ENCODE measurements around the gene TRIM43B. TPM values are rescaled to one million over a fixed set of nuclear protein-coding genes. Genes with fewer than 3 reads are reported as not detected.

The TRIM43B gene
- total and polyA plus RNA-seq, 2 donors from 2014 or later = not detected

Other genes with a start within 250 kb of the TRIM43B start
- 65.6 TPM for gene PROM2, start 210.3 kb downstream of the TRIM43B start, total RNA-seq
- gene PROM2, start 210.3 kb downstream of the TRIM43B start, polyA plus RNA-seq (ENCODE audit: insufficient read depth, low read depth, low replicate concordance) = 55.6 TPM
- gene KCNIP3, start 187.4 kb downstream of the TRIM43B start, total RNA-seq = 27.6 TPM
- gene KCNIP3, start 187.4 kb downstream of the TRIM43B start, polyA plus RNA-seq (ENCODE audit: insufficient read depth, low read depth, low replicate concordance) = 14.8 TPM
- 24.9 TPM for gene FAHD2A, start 82.0 kb downstream of the TRIM43B start, total RNA-seq
- gene FAHD2A, start 82.0 kb downstream of the TRIM43B start, polyA plus RNA-seq (ENCODE audit: insufficient read depth, low read depth, low replicate concordance) = 64.9 TPM
- gene TRIM43, start 107.2 kb upstream of the TRIM43B start, total RNA-seq = not detected
- not detected for gene TRIM43, start 107.2 kb upstream of the TRIM43B start, polyA plus RNA-seq (ENCODE audit: insufficient read depth, low read depth, low replicate concordance)

Measured in kidney (tissue), 2 donors.